ENCODE data around the gene KISS1.

GRCh38 chr1:204242920-204243319 is 46.6 kb upstream of the KISS1 start:
- TF ChIP-seq, protein P1, sequence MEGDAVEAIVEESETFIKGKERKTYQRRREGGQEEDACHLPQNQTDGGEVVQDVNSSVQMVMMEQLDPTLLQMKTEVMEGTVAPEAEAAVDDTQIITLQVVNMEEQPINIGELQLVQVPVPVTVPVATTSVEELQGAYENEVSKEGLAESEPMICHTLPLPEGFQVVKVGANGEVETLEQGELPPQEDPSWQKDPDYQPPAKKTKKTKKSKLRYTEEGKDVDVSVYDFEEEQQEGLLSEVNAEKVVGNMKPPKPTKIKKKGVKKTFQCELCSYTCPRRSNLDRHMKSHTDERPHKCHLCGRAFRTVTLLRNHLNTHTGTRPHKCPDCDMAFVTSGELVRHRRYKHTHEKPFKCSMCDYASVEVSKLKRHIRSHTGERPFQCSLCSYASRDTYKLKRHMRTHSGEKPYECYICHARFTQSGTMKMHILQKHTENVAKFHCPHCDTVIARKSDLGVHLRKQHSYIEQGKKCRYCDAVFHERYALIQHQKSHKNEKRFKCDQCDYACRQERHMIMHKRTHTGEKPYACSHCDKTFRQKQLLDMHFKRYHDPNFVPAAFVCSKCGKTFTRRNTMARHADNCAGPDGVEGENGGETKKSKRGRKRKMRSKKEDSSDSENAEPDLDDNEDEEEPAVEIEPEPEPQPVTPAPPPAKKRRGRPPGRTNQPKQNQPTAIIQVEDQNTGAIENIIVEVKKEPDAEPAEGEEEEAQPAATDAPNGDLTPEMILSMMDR (IDR thresholded peaks at IDR 0.05), result no peak
- TF ChIP-seq, protein P2, sequence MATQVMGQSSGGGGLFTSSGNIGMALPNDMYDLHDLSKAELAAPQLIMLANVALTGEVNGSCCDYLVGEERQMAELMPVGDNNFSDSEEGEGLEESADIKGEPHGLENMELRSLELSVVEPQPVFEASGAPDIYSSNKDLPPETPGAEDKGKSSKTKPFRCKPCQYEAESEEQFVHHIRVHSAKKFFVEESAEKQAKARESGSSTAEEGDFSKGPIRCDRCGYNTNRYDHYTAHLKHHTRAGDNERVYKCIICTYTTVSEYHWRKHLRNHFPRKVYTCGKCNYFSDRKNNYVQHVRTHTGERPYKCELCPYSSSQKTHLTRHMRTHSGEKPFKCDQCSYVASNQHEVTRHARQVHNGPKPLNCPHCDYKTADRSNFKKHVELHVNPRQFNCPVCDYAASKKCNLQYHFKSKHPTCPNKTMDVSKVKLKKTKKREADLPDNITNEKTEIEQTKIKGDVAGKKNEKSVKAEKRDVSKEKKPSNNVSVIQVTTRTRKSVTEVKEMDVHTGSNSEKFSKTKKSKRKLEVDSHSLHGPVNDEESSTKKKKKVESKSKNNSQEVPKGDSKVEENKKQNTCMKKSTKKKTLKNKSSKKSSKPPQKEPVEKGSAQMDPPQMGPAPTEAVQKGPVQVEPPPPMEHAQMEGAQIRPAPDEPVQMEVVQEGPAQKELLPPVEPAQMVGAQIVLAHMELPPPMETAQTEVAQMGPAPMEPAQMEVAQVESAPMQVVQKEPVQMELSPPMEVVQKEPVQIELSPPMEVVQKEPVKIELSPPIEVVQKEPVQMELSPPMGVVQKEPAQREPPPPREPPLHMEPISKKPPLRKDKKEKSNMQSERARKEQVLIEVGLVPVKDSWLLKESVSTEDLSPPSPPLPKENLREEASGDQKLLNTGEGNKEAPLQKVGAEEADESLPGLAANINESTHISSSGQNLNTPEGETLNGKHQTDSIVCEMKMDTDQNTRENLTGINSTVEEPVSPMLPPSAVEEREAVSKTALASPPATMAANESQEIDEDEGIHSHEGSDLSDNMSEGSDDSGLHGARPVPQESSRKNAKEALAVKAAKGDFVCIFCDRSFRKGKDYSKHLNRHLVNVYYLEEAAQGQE (IDR thresholded peaks at IDR 0.05; ENCODE audit: insufficient read depth in 1 of 2, low read depth in 2 of 2, low read length in 1 of 2), result no peak
- TF ChIP-seq POLR2AphosphoS5 (IDR thresholded peaks at IDR 0.05; ENCODE audit: low read depth, low read length), result no peak
- no peak for TF ChIP-seq TCF7L2 (IDR thresholded peaks at IDR 0.05; ENCODE audit: low read depth, low read length)
- TF ChIP-seq SIN3A (IDR thresholded peaks at IDR 0.05; ENCODE audit: borderline replicate concordance, insufficient read depth, low read depth, low read length), result no peak

Data from Panc1 (cell line).